DOHH2 (cell line): ENCODE measurements around the gene RIPK4.

Experiments used
- CTCF ChIP-seq: fragments of 200-600 bp; sonication (generic); IDR thresholded peaks from one replicate; pipeline ENCODE4 v1.5.1; 2014; ENCODE audit warnings: antibody characterized with exemption, mild to moderate bottlenecking, low read depth, low read length; ENCODE audit not compliant: poor library complexity, severe bottlenecking
- EZH2phosphoT487 ChIP-seq: fragments of 200-600 bp; sonication (generic); IDR thresholded peaks from 2 replicates; pipeline ENCODE4 v1.6.1; 2017; ENCODE audit warnings: borderline replicate concordance, mild to moderate bottlenecking, antibody characterized with exemption, low read length, moderate library complexity, mixed read lengths

GRCh38 chr21:41726058-41726558 is 40.7 kb downstream of the RIPK4 start:
- TF ChIP-seq CTCF (no peak), EZH2phosphoT487 (no peak)
